Right lobe of liver (tissue), 6 donors: ENCODE measurements around the gene CARNS1. TPM values are rescaled to one million over a fixed set of nuclear protein-coding genes. Genes with fewer than 3 reads are reported as not detected.

ENCODE experiments used
- ATAC-seq, 4 donors: fragments of 200-7000 bp; cut with Tn5 transposase; one replicate each; pipeline ENCODE4 v1.9.1; 2020; ENCODE audit warnings: mild to moderate bottlenecking in 4 of 4, moderate library complexity in 4 of 4
- DNase-seq, 3 donors: peaks; one replicate each; pipeline ENCODE4 v3.0.0-alpha.2; 2020
- H3K27ac ChIP-seq, 3 donors: fragments of 200-600 bp; one replicate each; pipeline ENCODE4 v1.8.0; 2022
- H3K27me3 ChIP-seq, 2 donors: fragments of 200-600 bp; one replicate each; pipeline ENCODE4 v1.8.0; 2022
- H3K36me3 ChIP-seq, 4 donors: fragments of 200-600 bp; sonication (generic) in 1 of 4; one replicate each; pipeline versions ENCODE4 v1.5.1 to v1.8.0; 2017 to 2022; ENCODE audit warnings: control low read depth in 1 of 4
- H3K4me1 ChIP-seq, 4 donors: fragments of 200-600 bp; sonication (generic) in 1 of 4; one replicate each; pipeline versions ENCODE4 v1.5.1 to v1.8.0; 2017 to 2022; ENCODE audit warnings: control low read depth in 1 of 4
- H3K4me3 ChIP-seq, 3 donors: fragments of 200-600 bp; one replicate each; pipeline ENCODE4 v1.8.0; 2022
- H3K9me3 ChIP-seq, 4 donors: fragments of 200-600 bp; sonication (generic) in 1 of 4; one replicate each; pipeline versions ENCODE4 v1.5.1 to v1.8.0; 2017 to 2022; ENCODE audit warnings: control low read depth in 1 of 4
- CTCF ChIP-seq, 4 donors: fragments of 200-600 bp in 3 of 4; fragments of 450-650 bp in 1 of 4; IDR thresholded peaks; one replicate each; pipeline versions ENCODE4 v1.5.1 to v1.8.0; 2016 to 2022; ENCODE audit warnings: antibody characterized with exemption in 4 of 4, mild to moderate bottlenecking in 2 of 4
- POLR2A ChIP-seq: fragments of 450-650 bp; IDR thresholded peaks from one replicate; pipeline ENCODE4 v1.6.1; 2017; ENCODE audit warnings: antibody characterized with exemption, mild to moderate bottlenecking
- WGBS: methylation state at CpG from one replicate; pipeline ENCODE4 v1.1.6; 2018; ENCODE audit warnings: low coverage, low lambda C conversion rate; ENCODE audit not compliant: insufficient coverage; ENCODE audit errors: missing lambda C conversion rate; 5-methylcytosine and 5-hydroxymethylcytosine counted together
- intact Hi-C, 2 donors: fragments of 100-400 bp; cut with DNase I; formaldehyde crosslinking; loops; one replicate each; pipeline versions ENCODE4 v1.11.2 to v1.14.1; 2022
- total RNA-seq, 6 experiments: library from RNA; depleted of rRNA in 2 of 6; stranded (reverse); fragments of >200 nt in 2 of 6; fragmentation: NEBNext Ultra II Directional in 3 of 6; extraction: Animal tissue kit (Norgen Biotek cat#: 25700) in 3 of 6; gene quantifications; one replicate each; pipeline versions ENCODE4 v1.1.0 to v1.2.4, GENCODE V29; 2016 to 2023
- donor health status: DM: no; HTN: yes; CAD: no.
- donor health status: DM: no; HTN: no; CAD: no.
- donor health status: DM: no; HTN: no; CAD: no.
- donor health status: DM: no; HTN: yes; CAD: no.
- donor health status: DM: no; HTN: yes; CAD: no.

The CARNS1 gene
- total RNA-seq, 6 experiments from 2014 or later: 0.12 to 0.31 (median 0.22) TPM; not detected in 1

- peak overlapping the region; percentile 58 to 79 (median 77) for H3K27ac ChIP-seq
- intact Hi-C loops: no loop called here
- DNase-seq (no peak), ATAC-seq (no peak)
- no peak for TF ChIP-seq CTCF (IDR thresholded peaks at IDR 0.05)
- TF ChIP-seq POLR2A: no peak
- 56% methylated on average over 5 of the region's 15 CpGs for WGBS
- H3K36me3 ChIP-seq: no peaks in the 10 kb centered on the region
- peaks cover 0 to 27% (median 11%) of the 10 kb centered on the region in 4 donors for H3K4me1 ChIP-seq
- no peaks in the 10 kb centered on the region for H3K9me3 ChIP-seq
- H3K27me3 ChIP-seq: no peaks in the 10 kb centered on the region
- peak overlapping the region; percentile 42 to 67 (median 60) for H3K4me3 ChIP-seq
These were observed 4.7 kb downstream of the CARNS1 start for GRCh38 chr11:67420147-67420645.

GRCh38 chr11:67420646-67421429 lies 5.4 kb downstream of the CARNS1 start:
- Histone ChIP-seq H3K27me3 (no peaks in the 10 kb centered on the region), H3K36me3 (no peaks in the 10 kb centered on the region), H3K27ac (peak overlapping the region; percentile 58 to 79 (median 77)), H3K4me3 (peak overlapping the region; percentile 42 to 67 (median 60)), H3K9me3 (no peaks in the 10 kb centered on the region), H3K4me1 (peaks cover 0 to 21% (median 10%) of the 10 kb centered on the region in 4 donors)
- 0% methylated on average over 5 of the region's 97 CpGs for WGBS
- peak; percentile 99 for DNase-seq
- intact Hi-C loops: no loop called here
- TF ChIP-seq CTCF (IDR thresholded peaks at IDR 0.05) (peak in 1 of 4 donors; percentile 10), POLR2A (peak; percentile 66)
- ATAC-seq: peak; percentile 92 to 97 (median 96)

GRCh38 chr11:67421430-67422031 lies 6.1 kb downstream of the CARNS1 start:
- Histone ChIP-seq H3K4me1 (peaks cover 0 to 21% (median 10%) of the 10 kb centered on the region in 4 donors), H3K9me3 (no peaks in the 10 kb centered on the region), H3K27ac (no peak overlapping the region), H3K4me3 (peak overlapping the region in 2 of 3 donors; percentile 42 to 67), H3K27me3 (no peaks in the 10 kb centered on the region), H3K36me3 (no peaks in the 10 kb centered on the region)
- ATAC-seq (no peak), DNase-seq (no peak)
- WGBS: 37% methylated on average over 5 of the region's 22 CpGs
- intact Hi-C loops: no loop called here
- TF ChIP-seq CTCF (IDR thresholded peaks at IDR 0.05): no peak
- no peak for TF ChIP-seq POLR2A

- TF ChIP-seq CTCF (IDR thresholded peaks at IDR 0.05) (no peak), POLR2A (no peak)
- Histone ChIP-seq H3K36me3 (no peaks in the 10 kb centered on the region), H3K9me3 (no peaks in the 10 kb centered on the region), H3K4me1 (peaks cover 0 to 28% (median 11%) of the 10 kb centered on the region in 4 donors), H3K27me3 (no peaks in the 10 kb centered on the region), H3K27ac (no peak overlapping the region), H3K4me3 (no peak overlapping the region)
- intact Hi-C loops: no loop called here
- ATAC-seq (no peak), DNase-seq (no peak)
- WGBS: 66% methylated on average over 5 of the region's 6 CpGs
These were observed 7.4 kb downstream of the CARNS1 start for GRCh38 chr11:67422891-67423290.
